Measurements from ENCODE around the gene PCDHGA9.

The PCDHGA9 gene

GRCh38 chr5:141402553-141403243 lies at the start of gene PCDHGA9:
Gene PCDHGA9, plus strand, starts transcription at chr5:141402778. Its CDS starts 175 bp downstream, at chr5:141402953.
- Histone ChIP-seq H3K4me3 (ENCODE audit: insufficient read depth, low read length, poor library complexity, severe bottlenecking) (no peak within 1 kb of the TSS), H3K9me3 (ENCODE audit: insufficient read depth, low read length) (peaks cover 32% of the 10 kb centered on the region; the same call in 1 of the 2 replicates), H3K79me2 (ENCODE audit: insufficient read depth, low read length) (no peaks in the 10 kb centered on the region; the same call in 1 of the 2 replicates), H3K4me2 (ENCODE audit: low read depth, low read length, poor library complexity, severe bottlenecking) (no peak within 1 kb of the TSS), H2AFZ (ENCODE audit: low read depth, low read length, severe bottlenecking) (no peak within 1 kb of the TSS), H4K20me1 (ENCODE audit: low read depth, low read length) (no peaks in the 10 kb centered on the region), H3F3A (ENCODE audit: insufficient read depth) (no peaks in the 10 kb centered on the region), H3K9me2 (replicated peaks; ENCODE audit: insufficient read depth, low read length) (no peaks in the 10 kb centered on the region), H3K27ac (ENCODE audit: low read depth, low read length) (no peak within 1 kb of the TSS), H3K36me3 (ENCODE audit: low read length) (peaks cover 22% of the 10 kb centered on the region), H3K9ac (ENCODE audit: low read length) (no peak within 1 kb of the TSS), H3K27me3 (ENCODE audit: low read length) (no peaks in the 10 kb centered on the region)
- TF ChIP-seq CTCF (IDR thresholded peaks at IDR 0.05; ENCODE audit: insufficient read depth, low read length, poor library complexity, severe bottlenecking), result no peak
- no peak for TF ChIP-seq EZH2phosphoT487 (conservative IDR thresholded peaks at IDR 0.05; ENCODE audit: low read length)

DNA sequence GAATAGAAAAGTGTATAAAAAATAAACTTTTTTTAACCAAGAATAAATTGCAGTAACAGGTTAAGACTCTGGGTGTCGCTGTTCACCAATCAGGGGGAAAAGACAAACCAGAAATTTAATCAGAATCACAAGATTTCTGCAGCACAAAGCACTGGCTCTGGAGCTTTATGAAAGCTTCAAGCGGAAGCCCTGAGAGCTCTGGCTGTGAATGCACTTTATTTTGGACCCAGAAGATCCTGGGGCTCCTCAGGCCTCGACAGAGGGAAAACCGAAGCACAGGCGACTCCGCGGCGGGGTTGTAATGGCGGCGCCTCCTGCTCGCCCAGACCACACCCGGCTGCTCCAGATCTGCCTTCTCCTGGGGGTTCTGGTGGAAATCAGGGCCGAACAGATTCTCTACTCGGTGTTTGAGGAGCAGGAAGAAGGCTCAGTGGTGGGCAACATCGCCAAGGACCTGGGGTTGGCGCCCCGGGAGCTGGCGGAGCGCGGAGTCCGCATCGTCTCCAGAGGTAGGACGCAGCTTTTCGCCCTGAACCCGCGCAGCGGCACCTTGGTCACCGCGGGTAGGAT lies 47.6 kb upstream of the PCDHGA9 start, which contains the start of gene PCDHGA4:
TSS of gene PCDHGA4 (plus strand) at position 122 of the 570 bp plus-strand sequence. CDS start at position 209, 87 bp downstream.
- Histone ChIP-seq H3K4me3 (ENCODE audit: insufficient read depth, low read length, poor library complexity, severe bottlenecking) (no peak within 1 kb of the TSS), H3K9me3 (ENCODE audit: insufficient read depth, low read length) (no peaks in the 10 kb centered on the region), H2AFZ (ENCODE audit: low read depth, low read length, severe bottlenecking) (no peak within 1 kb of the TSS), H3K36me3 (ENCODE audit: low read length) (no peaks in the 10 kb centered on the region), H3F3A (ENCODE audit: insufficient read depth) (0 out of 2 replicates have a peak, but pooled peaks cover 5% of the 10 kb centered on the region), H3K27me3 (ENCODE audit: low read length) (no peaks in the 10 kb centered on the region), H3K79me2 (ENCODE audit: insufficient read depth, low read length) (no peaks in the 10 kb centered on the region), H3K4me2 (ENCODE audit: low read depth, low read length, poor library complexity, severe bottlenecking) (peak within 1 kb of the TSS; percentile 32), H3K27ac (ENCODE audit: low read depth, low read length) (no peak within 1 kb of the TSS), H3K9me2 (replicated peaks; ENCODE audit: insufficient read depth, low read length) (no peaks in the 10 kb centered on the region), H4K20me1 (ENCODE audit: low read depth, low read length) (no peaks in the 10 kb centered on the region), H3K9ac (ENCODE audit: low read length) (peak within 1 kb of the TSS; percentile 11; the same call in 1 of the 2 replicates)
- TF ChIP-seq EZH2phosphoT487 (conservative IDR thresholded peaks at IDR 0.05; ENCODE audit: low read length), result no peak
- TF ChIP-seq CTCF (IDR thresholded peaks at IDR 0.05; ENCODE audit: insufficient read depth, low read length, poor library complexity, severe bottlenecking), result peak; percentile 56

DNA sequence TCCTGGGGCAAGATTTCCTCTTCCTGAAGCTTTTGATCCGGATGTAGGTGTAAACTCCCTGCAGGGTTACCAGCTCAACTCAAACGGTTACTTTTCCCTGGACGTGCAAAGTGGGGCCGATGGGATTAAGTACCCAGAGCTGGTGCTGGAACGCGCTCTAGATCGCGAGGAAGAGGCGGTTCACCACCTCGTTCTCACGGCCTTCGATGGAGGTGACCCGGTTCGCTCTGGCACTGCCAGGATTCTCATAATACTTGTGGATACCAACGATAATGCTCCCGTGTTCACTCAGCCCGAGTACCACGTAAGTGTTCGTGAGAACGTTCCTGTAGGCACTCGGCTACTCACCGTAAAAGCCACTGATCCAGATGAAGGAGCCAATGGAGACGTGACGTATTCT lies 46.9 kb upstream of the PCDHGA9 start:
- no peaks in the 10 kb centered on the region for H3K79me2 ChIP-seq (ENCODE audit: insufficient read depth, low read length)
- no peak overlapping the region for H2AFZ ChIP-seq (ENCODE audit: low read depth, low read length, severe bottlenecking)
- no peaks in the 10 kb centered on the region; the same call in 1 of the 2 replicates for H3K36me3 ChIP-seq (ENCODE audit: low read length)
- H3K27me3 ChIP-seq (ENCODE audit: low read length), result no peaks in the 10 kb centered on the region
- no peaks in the 10 kb centered on the region for H3K9me2 ChIP-seq (replicated peaks; ENCODE audit: insufficient read depth, low read length)
- no peak overlapping the region for H3K4me3 ChIP-seq (ENCODE audit: insufficient read depth, low read length, poor library complexity, severe bottlenecking)
- no peak overlapping the region for H3K27ac ChIP-seq (ENCODE audit: low read depth, low read length)
- no peak overlapping the region for H3K9ac ChIP-seq (ENCODE audit: low read length)
- H3F3A ChIP-seq (ENCODE audit: insufficient read depth), result 0 out of 2 replicates have a peak, but pooled peaks cover 5% of the 10 kb centered on the region
- no peaks in the 10 kb centered on the region for H4K20me1 ChIP-seq (ENCODE audit: low read depth, low read length)
- TF ChIP-seq EZH2phosphoT487 (conservative IDR thresholded peaks at IDR 0.05; ENCODE audit: low read length) (no peak), CTCF (IDR thresholded peaks at IDR 0.05; ENCODE audit: insufficient read depth, low read length, poor library complexity, severe bottlenecking) (no peak)
- peaks cover 2% of the 10 kb centered on the region; the same call in 1 of the 2 replicates for H3K9me3 ChIP-seq (ENCODE audit: insufficient read depth, low read length)
- no peak overlapping the region for H3K4me2 ChIP-seq (ENCODE audit: low read depth, low read length, poor library complexity, severe bottlenecking)
